Neural progenitor cell (in vitro differentiated cells): ENCODE measurements around the gene CSNK1G1.

Experiments
- EZH2 ChIP-seq: fragments of 200-600 bp; sonication (generic); IDR thresholded peaks from 2 replicates; pipeline ENCODE4 v1.6.1; 2017; ENCODE audit warnings: antibody characterized with exemption, mild to moderate bottlenecking, moderate library complexity
- TF ChIP-seq, protein P1 (sequence below): fragments of 200-600 bp; sonication (generic); IDR thresholded peaks from 2 replicates; pipeline ENCODE4 v1.5.1; 2017; ENCODE audit warnings: antibody characterized with exemption, mild to moderate bottlenecking

DNA sequence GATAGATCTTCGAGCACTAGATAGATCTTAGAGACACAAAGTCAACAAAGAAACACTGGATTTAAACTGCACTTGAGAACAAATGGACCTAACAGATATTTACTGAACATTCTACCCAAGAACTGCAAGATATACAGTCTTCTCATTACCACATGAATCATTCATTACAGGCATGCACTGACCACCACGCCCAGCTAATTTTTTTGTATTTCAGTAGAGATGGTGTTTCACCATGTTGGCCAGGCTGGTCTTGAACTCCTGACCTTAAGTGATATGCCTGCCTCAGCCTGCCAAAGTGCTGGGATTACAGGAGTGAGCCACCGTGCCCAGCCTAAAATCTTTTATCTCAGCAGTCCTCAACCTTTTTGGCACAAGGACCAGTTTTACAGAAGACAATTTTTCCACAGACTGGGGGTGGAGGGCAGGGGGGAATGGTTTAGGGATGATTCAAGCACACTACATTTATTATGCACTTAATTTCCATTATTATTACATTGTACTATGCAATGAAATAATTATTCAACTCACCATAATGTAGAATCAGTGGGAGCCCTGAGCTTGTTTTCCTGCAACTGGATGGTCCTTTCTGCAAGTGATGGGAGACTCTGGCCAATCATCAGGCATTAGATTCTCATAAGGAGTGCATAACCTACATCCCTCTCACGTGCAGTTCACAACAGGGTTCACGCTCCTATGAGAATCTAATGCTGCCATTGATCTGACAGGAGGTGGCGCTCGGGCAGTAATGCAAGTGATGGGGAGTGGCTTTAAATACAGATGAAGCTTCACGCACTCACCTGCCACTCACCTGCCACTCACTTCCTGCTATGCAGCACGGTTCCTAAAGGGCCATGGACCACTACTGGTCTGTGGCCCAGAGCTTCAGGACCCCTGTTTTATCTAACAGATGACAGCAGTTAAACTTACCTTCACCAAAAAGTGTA is 21.7 kb downstream of the CSNK1G1 start:
- TF ChIP-seq, protein P1, sequence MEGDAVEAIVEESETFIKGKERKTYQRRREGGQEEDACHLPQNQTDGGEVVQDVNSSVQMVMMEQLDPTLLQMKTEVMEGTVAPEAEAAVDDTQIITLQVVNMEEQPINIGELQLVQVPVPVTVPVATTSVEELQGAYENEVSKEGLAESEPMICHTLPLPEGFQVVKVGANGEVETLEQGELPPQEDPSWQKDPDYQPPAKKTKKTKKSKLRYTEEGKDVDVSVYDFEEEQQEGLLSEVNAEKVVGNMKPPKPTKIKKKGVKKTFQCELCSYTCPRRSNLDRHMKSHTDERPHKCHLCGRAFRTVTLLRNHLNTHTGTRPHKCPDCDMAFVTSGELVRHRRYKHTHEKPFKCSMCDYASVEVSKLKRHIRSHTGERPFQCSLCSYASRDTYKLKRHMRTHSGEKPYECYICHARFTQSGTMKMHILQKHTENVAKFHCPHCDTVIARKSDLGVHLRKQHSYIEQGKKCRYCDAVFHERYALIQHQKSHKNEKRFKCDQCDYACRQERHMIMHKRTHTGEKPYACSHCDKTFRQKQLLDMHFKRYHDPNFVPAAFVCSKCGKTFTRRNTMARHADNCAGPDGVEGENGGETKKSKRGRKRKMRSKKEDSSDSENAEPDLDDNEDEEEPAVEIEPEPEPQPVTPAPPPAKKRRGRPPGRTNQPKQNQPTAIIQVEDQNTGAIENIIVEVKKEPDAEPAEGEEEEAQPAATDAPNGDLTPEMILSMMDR: no peak
- no peak for TF ChIP-seq EZH2
